Astrocyte (in vitro differentiated cells and primary cell): Measurements from ENCODE around the gene MSRB2. TPM values are rescaled to one million over a fixed set of nuclear protein-coding genes. Genes with fewer than 3 reads are reported as not detected.

Experiments
- DNase-seq: peaks from one replicate; pipeline ENCODE4 v3.0.0-alpha.2; 2010; ENCODE audit warnings: low read depth
- FAIRE-seq: peaks from 2 replicates; lab custom pipeline; 2011; peaks lifted over from hg19 to GRCh38; lab: Jason Lieb, UNC
- H2AFZ ChIP-seq: 2 replicates; pipeline ENCODE4 v1.6.0; 2012; ENCODE audit warnings: low read depth, low read length, inconsistent platforms
- H3K27ac ChIP-seq: 2 replicates; pipeline ENCODE4 v1.5.1; 2011; ENCODE audit warnings: low read depth, low read length, inconsistent platforms
- H3K27me3 ChIP-seq: 2 replicates; pipeline ENCODE4 v1.6.0; 2011; ENCODE audit warnings: low read length, inconsistent platforms; ENCODE audit not compliant: insufficient read depth
- H3K36me3 ChIP-seq: 2 replicates; pipeline ENCODE4 v1.5.1; 2011; ENCODE audit warnings: low read length, inconsistent platforms; ENCODE audit not compliant: insufficient read depth
- H3K4me1 ChIP-seq: 2 replicates; pipeline ENCODE4 v1.5.1; 2011; ENCODE audit warnings: low read length, inconsistent platforms; ENCODE audit not compliant: insufficient read depth
- H3K4me2 ChIP-seq: 2 replicates; pipeline ENCODE4 v1.6.0; 2012; ENCODE audit warnings: low read length, inconsistent platforms
- H3K4me3 ChIP-seq: 2 replicates; pipeline ENCODE4 v1.5.1; 2011; ENCODE audit warnings: low read depth, mild to moderate bottlenecking, low read length, inconsistent platforms; ENCODE audit not compliant: insufficient read depth
- H3K79me2 ChIP-seq: 2 replicates; pipeline ENCODE4 v1.6.0; 2012; ENCODE audit warnings: mild to moderate bottlenecking, low read length, inconsistent platforms; ENCODE audit not compliant: insufficient read depth
- H3K9ac ChIP-seq: 2 replicates; pipeline ENCODE4 v1.6.0; 2012; ENCODE audit warnings: mild to moderate bottlenecking, low read length, inconsistent platforms
- H3K9me3 ChIP-seq: 2 replicates; pipeline ENCODE4 v1.5.1; 2012; ENCODE audit warnings: low read depth, mild to moderate bottlenecking, low read length, inconsistent platforms; ENCODE audit not compliant: insufficient read depth
- H4K20me1 ChIP-seq: 2 replicates; pipeline ENCODE4 v1.6.0; 2012; ENCODE audit warnings: low read length, inconsistent platforms; ENCODE audit not compliant: insufficient read depth
- H3K27ac Mint-ChIP-seq: one replicate; pipeline ENCODE4 v1.8.0; 2021; ENCODE audit warnings: mild to moderate bottlenecking, mixed read lengths; ENCODE audit not compliant: unreplicated experiment
- H3K27me3 Mint-ChIP-seq: one replicate; pipeline ENCODE4 v1.8.0; 2021; ENCODE audit warnings: low read depth, mixed read lengths; ENCODE audit not compliant: unreplicated experiment
- H3K36me3 Mint-ChIP-seq: one replicate; pipeline ENCODE4 v1.8.0; 2021; ENCODE audit warnings: low read depth, mixed read lengths; ENCODE audit not compliant: unreplicated experiment
- H3K4me1 Mint-ChIP-seq: one replicate; pipeline ENCODE4 v1.8.0; 2021; ENCODE audit warnings: low read depth, mixed read lengths; ENCODE audit not compliant: unreplicated experiment
- H3K4me3 Mint-ChIP-seq: one replicate; pipeline ENCODE4 v1.8.0; 2021; ENCODE audit warnings: mild to moderate bottlenecking, moderate library complexity, mixed read lengths; ENCODE audit not compliant: unreplicated experiment
- H3K9me3 Mint-ChIP-seq: one replicate; pipeline ENCODE4 v1.8.0; 2021; ENCODE audit warnings: mild to moderate bottlenecking, mixed read lengths; ENCODE audit not compliant: unreplicated experiment
- EZH2 ChIP-seq: IDR thresholded peaks from 2 replicates; pipeline ENCODE4 v1.6.1; 2012; ENCODE audit warnings: mild to moderate bottlenecking, low read length, inconsistent platforms; ENCODE audit not compliant: insufficient read depth
- total RNA-seq: library from RNA; stranded (reverse); gene quantifications from 2 replicates; pipeline ENCODE4 v1.2.1, GENCODE V29; 2021
- TF ChIP-seq, protein P1 (sequence below): IDR thresholded peaks from 2 replicates; pipeline ENCODE4 v1.5.1; 2011; ENCODE audit warnings: low read depth, mild to moderate bottlenecking, inconsistent platforms, low read length, moderate library complexity; ENCODE audit not compliant: insufficient read depth

Gene MSRB2
- total RNA-seq, 1 donor from 2014 or later: 18.9 TPM

DNA sequence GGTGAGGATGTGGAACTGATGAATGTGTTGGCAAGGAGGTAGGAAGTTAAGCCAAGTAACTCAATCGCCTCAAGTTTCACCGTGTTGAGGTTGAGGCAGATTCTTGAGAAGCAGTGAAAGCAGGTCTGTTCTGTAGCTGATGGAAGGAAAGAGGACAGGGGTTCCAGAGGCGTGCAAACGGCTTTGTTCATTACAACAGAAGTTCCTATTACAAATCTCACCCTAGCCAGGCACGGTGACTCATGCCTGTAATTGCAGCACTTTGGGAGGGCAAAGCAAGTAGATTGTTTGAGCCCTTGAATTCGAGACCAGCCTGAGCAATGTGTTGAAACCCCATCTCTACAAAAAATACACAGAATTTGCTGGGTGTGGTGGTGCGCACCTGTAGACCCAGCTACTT is 59.8 kb downstream of the MSRB2 start:
- no peaks in the 10 kb centered on the region for H3K36me3 ChIP-seq
- no peak for DNase-seq
- H3K4me2 ChIP-seq: no peak overlapping the region
- H3K9ac ChIP-seq: no peak overlapping the region
- no peaks in the 10 kb centered on the region for H3K36me3 Mint-ChIP-seq
- H4K20me1 ChIP-seq: no peaks in the 10 kb centered on the region
- H3K4me3 Mint-ChIP-seq: no peak overlapping the region
- no peaks in the 10 kb centered on the region for H3K4me1 Mint-ChIP-seq
- no peak overlapping the region for H2AFZ ChIP-seq
- H3K9me3 Mint-ChIP-seq: peaks cover 3% of the 10 kb centered on the region
- no peaks in the 10 kb centered on the region for H3K4me1 ChIP-seq
- no peak overlapping the region for H3K27ac ChIP-seq
- no peaks in the 10 kb centered on the region for H3K9me3 ChIP-seq
- peaks cover 34% of the 10 kb centered on the region for H3K27me3 Mint-ChIP-seq
- FAIRE-seq: no peak
- H3K79me2 ChIP-seq: no peaks in the 10 kb centered on the region
- no peaks in the 10 kb centered on the region for H3K27me3 ChIP-seq
- TF ChIP-seq EZH2: no peak
- TF ChIP-seq, protein P1, sequence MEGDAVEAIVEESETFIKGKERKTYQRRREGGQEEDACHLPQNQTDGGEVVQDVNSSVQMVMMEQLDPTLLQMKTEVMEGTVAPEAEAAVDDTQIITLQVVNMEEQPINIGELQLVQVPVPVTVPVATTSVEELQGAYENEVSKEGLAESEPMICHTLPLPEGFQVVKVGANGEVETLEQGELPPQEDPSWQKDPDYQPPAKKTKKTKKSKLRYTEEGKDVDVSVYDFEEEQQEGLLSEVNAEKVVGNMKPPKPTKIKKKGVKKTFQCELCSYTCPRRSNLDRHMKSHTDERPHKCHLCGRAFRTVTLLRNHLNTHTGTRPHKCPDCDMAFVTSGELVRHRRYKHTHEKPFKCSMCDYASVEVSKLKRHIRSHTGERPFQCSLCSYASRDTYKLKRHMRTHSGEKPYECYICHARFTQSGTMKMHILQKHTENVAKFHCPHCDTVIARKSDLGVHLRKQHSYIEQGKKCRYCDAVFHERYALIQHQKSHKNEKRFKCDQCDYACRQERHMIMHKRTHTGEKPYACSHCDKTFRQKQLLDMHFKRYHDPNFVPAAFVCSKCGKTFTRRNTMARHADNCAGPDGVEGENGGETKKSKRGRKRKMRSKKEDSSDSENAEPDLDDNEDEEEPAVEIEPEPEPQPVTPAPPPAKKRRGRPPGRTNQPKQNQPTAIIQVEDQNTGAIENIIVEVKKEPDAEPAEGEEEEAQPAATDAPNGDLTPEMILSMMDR: no peak
- no peak overlapping the region for H3K27ac Mint-ChIP-seq
- no peak overlapping the region for H3K4me3 ChIP-seq

- H3K4me3 ChIP-seq: no peak overlapping the region
- H3K9ac ChIP-seq: no peak overlapping the region
- H3K27me3 ChIP-seq: peaks cover 3% of the 10 kb centered on the region
- DNase-seq (no peak), FAIRE-seq (no peak)
- no peak overlapping the region for H3K27ac ChIP-seq
- H3K4me1 ChIP-seq: no peaks in the 10 kb centered on the region
- Mint-ChIP-seq H3K27me3 (peaks cover 41% of the 10 kb centered on the region), H3K36me3 (no peaks in the 10 kb centered on the region), H3K4me1 (no peaks in the 10 kb centered on the region), H3K27ac (no peak overlapping the region), H3K9me3 (peaks cover 3% of the 10 kb centered on the region), H3K4me3 (no peak overlapping the region)
- H3K79me2 ChIP-seq: no peaks in the 10 kb centered on the region
- H2AFZ ChIP-seq: no peak overlapping the region
- TF ChIP-seq, protein P1: no peak
- no peak for TF ChIP-seq EZH2
- no peaks in the 10 kb centered on the region for H3K9me3 ChIP-seq
- H3K4me2 ChIP-seq: no peak overlapping the region
- H3K36me3 ChIP-seq: no peaks in the 10 kb centered on the region
- H4K20me1 ChIP-seq: no peaks in the 10 kb centered on the region
Measured at GRCh38 chr10:23156447-23157150, 61.2 kb downstream of the MSRB2 start.

GRCh38 chr10:23157239-23157681 is 61.9 kb downstream of the MSRB2 start:
- H3K4me3 Mint-ChIP-seq: no peak overlapping the region
- H3K27me3 Mint-ChIP-seq: peaks cover 46% of the 10 kb centered on the region
- Histone ChIP-seq H3K79me2 (no peaks in the 10 kb centered on the region), H2AFZ (no peak overlapping the region), H3K36me3 (no peaks in the 10 kb centered on the region), H3K4me3 (no peak overlapping the region), H3K9me3 (no peaks in the 10 kb centered on the region), H4K20me1 (no peaks in the 10 kb centered on the region), H3K27me3 (peaks cover 3% of the 10 kb centered on the region), H3K9ac (no peak overlapping the region), H3K4me2 (no peak overlapping the region), H3K4me1 (no peaks in the 10 kb centered on the region), H3K27ac (no peak overlapping the region)
- H3K4me1 Mint-ChIP-seq: no peaks in the 10 kb centered on the region
- H3K36me3 Mint-ChIP-seq: no peaks in the 10 kb centered on the region
- TF ChIP-seq, protein P1: no peak
- no peak for FAIRE-seq
- no peak overlapping the region for H3K27ac Mint-ChIP-seq
- DNase-seq: no peak
- H3K9me3 Mint-ChIP-seq: peaks cover 3% of the 10 kb centered on the region
